ENCODE measurements around the gene ATP9A. TPM values are rescaled to one million over a fixed set of nuclear protein-coding genes. Genes with fewer than 3 reads are reported as not detected.
A peak's percentile ranks its signal among the peaks of the same experiment; 100 is the strongest.

ATP9A gene
- total and polyA plus RNA-seq, 2 donors from 2014 or later: 7.1 to 40.2 TPM

GRCh38 chr20:51631953-51632352 lies 136.2 kb downstream of the ATP9A start:
- Histone ChIP-seq H3K4me3 (ENCODE audit: low read length in 3 of 3) (no peak overlapping the region), H3K9ac (ENCODE audit: low read length in 3 of 3) (no peak overlapping the region), H3K27me3 (ENCODE audit: control insufficient read depth, insufficient read depth, low read length) (no peaks in the 10 kb centered on the region), H3K36me3 (ENCODE audit: control insufficient read depth in 2 of 3, insufficient read depth in 3 of 3, low read length in 3 of 3) (no peaks in the 10 kb centered on the region), H3K4me1 (ENCODE audit: control insufficient read depth in 2 of 3, insufficient read depth in 2 of 3, low read depth in 1 of 3, low read length in 3 of 3) (peaks cover 0 to 6% (median 5%) of the 10 kb centered on the region in 3 donors), H3K27ac (ENCODE audit: low read depth in 2 of 2, low read length in 2 of 2) (peak overlapping the region; percentile 77 to 78), H3K9me3 (ENCODE audit: control insufficient read depth in 2 of 3, insufficient read depth in 1 of 3, low read length in 3 of 3) (no peaks in the 10 kb centered on the region)
- FAIRE-seq: no peak
- intact Hi-C loops (cut with DNase I): no loop called here
- TF ChIP-seq CTCF (IDR thresholded peaks at IDR 0.05; ENCODE audit: borderline replicate concordance, extremely low read depth, insufficient read depth): no peak
- DNase-seq: no peak

- no peak overlapping the region for H3K4me3 ChIP-seq (ENCODE audit: low read length in 3 of 3)
- H3K9ac ChIP-seq (ENCODE audit: low read length in 3 of 3): no peak overlapping the region
- TF ChIP-seq CTCF (IDR thresholded peaks at IDR 0.05; ENCODE audit: borderline replicate concordance, extremely low read depth, insufficient read depth): no peak
- no peaks in the 10 kb centered on the region for H3K27me3 ChIP-seq (ENCODE audit: control insufficient read depth, insufficient read depth, low read length)
- peak overlapping the region; percentile 77 to 78 for H3K27ac ChIP-seq (ENCODE audit: low read depth in 2 of 2, low read length in 2 of 2)
- H3K36me3 ChIP-seq (ENCODE audit: control insufficient read depth in 2 of 3, insufficient read depth in 3 of 3, low read length in 3 of 3): no peaks in the 10 kb centered on the region
- no peaks in the 10 kb centered on the region for H3K9me3 ChIP-seq (ENCODE audit: control insufficient read depth in 2 of 3, insufficient read depth in 1 of 3, low read length in 3 of 3)
- intact Hi-C loops (cut with DNase I): no loop called here
- FAIRE-seq (no peak), DNase-seq (peak in 4 of 5 donors; percentile 49 to 95 (median 84))
- peaks cover 0 to 6% (median 5%) of the 10 kb centered on the region in 3 donors for H3K4me1 ChIP-seq (ENCODE audit: control insufficient read depth in 2 of 3, insufficient read depth in 2 of 3, low read depth in 1 of 3, low read length in 3 of 3)
Observed at GRCh38 chr20:51631011-51631950, 136.9 kb downstream of the ATP9A start.

- H3K27ac ChIP-seq (ENCODE audit: low read depth in 2 of 2, low read length in 2 of 2): no peak overlapping the region
- H3K9me3 ChIP-seq (ENCODE audit: control insufficient read depth in 2 of 3, insufficient read depth in 1 of 3, low read length in 3 of 3): no peaks in the 10 kb centered on the region
- no peaks in the 10 kb centered on the region for H3K27me3 ChIP-seq (ENCODE audit: control insufficient read depth, insufficient read depth, low read length)
- TF ChIP-seq CTCF (IDR thresholded peaks at IDR 0.05; ENCODE audit: borderline replicate concordance, extremely low read depth, insufficient read depth): no peak
- H3K36me3 ChIP-seq (ENCODE audit: control insufficient read depth in 2 of 3, insufficient read depth in 3 of 3, low read length in 3 of 3): no peaks in the 10 kb centered on the region
- intact Hi-C loops (cut with DNase I): no loop called here
- FAIRE-seq: no peak
- peaks cover 0 to 6% (median 5%) of the 10 kb centered on the region in 3 donors for H3K4me1 ChIP-seq (ENCODE audit: control insufficient read depth in 2 of 3, insufficient read depth in 2 of 3, low read depth in 1 of 3, low read length in 3 of 3)
- no peak overlapping the region for H3K9ac ChIP-seq (ENCODE audit: low read length in 3 of 3)
- DNase-seq: no peak
- no peak overlapping the region for H3K4me3 ChIP-seq (ENCODE audit: low read length in 3 of 3)
Observed at GRCh38 chr20:51629399-51630058, 138.7 kb downstream of the ATP9A start.

All from kidney (tissue), 14 donors.